ENCODE results near the gene EPN3. TPM values are rescaled to one million over a fixed set of nuclear protein-coding genes. Genes with fewer than 3 reads are reported as not detected.

The EPN3 gene
- total RNA-seq, 2 experiments from 2014 or later, result 0.28 TPM; not detected in 1

- Histone ChIP-seq H3K4me3 (ENCODE audit: low read depth, low read length, poor library complexity, severe bottlenecking) (peak within 1 kb of the TSS; percentile 41), H3K4me1 (ENCODE audit: insufficient read depth, low read length, poor library complexity, severe bottlenecking) (peaks cover 13% of the 10 kb centered on the region)
These were observed 14.7 kb downstream of the EPN3 start, which contains the start of gene SPATA20 for GRCh38 chr17:50547035-50547735. Gene SPATA20 (plus strand): TSS chr17:50547174. CDS start chr17:50547209, 35 bp downstream.

DNA sequence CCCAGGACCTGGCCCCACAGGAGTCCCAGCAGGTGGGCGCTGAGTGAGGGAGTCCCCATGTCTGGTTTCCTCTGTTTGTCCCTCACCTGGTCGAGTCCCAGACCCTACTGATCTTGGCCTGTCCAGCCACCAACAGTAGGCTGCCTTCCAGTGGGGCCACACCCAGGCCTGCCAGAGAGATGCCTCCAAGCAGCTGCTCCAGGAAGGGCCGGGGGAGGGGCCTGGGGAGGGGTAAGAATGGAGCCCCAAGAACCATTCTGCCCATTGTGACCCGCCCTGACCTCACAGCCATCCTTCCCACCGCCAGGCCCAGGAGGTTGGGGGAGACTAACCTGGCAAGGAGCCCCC lies 15.2 kb downstream of the EPN3 start:
- H3K4me3 ChIP-seq (ENCODE audit: low read depth, low read length, poor library complexity, severe bottlenecking), result no peak overlapping the region
- H3K27ac ChIP-seq (ENCODE audit: low read depth, low read length, poor library complexity, severe bottlenecking), result no peak overlapping the region
- BruUV-seq (replicated peaks), result no TSS peak
- H4K20me1 ChIP-seq (ENCODE audit: insufficient read depth, low read length), result no peaks in the 10 kb centered on the region
- H3K79me2 ChIP-seq (ENCODE audit: insufficient read depth, low read depth, low read length), result no peaks in the 10 kb centered on the region
- TF ChIP-seq CTCF (conservative IDR thresholded peaks at IDR 0.05; ENCODE audit: low read length), result no peak
- DNase-seq (ENCODE audit: low spot score), result no peak
- no peaks in the 10 kb centered on the region for H3K9me2 ChIP-seq (ENCODE audit: insufficient read depth, low read length)
- intact Hi-C loops (cut with micrococcal nuclease; ENCODE audit: unreplicated experiment), result loop anchor here (1.0 to 10.0 kb wide), 4 partner anchors 79 to 295 kb away; partner anchors contain the start of gene ANKRD40CL
- CTCF ChIA-PET (ENCODE audit: unreplicated experiment), result interaction anchor here (0.6 kb wide), 1 partner anchor 281 kb away, joined by 6 read pairs; no protein-coding TSS in a partner anchor
- H3K4me2 ChIP-seq (ENCODE audit: low read length), result no peak overlapping the region
- H3K36me3 ChIP-seq (ENCODE audit: insufficient read depth, low read length), result no peaks in the 10 kb centered on the region
- no peak overlapping the region for H2AFZ ChIP-seq (ENCODE audit: low read length)
- peaks cover 9% of the 10 kb centered on the region for H3K4me1 ChIP-seq (ENCODE audit: insufficient read depth, low read length, poor library complexity, severe bottlenecking)
- H3K9me3 ChIP-seq (ENCODE audit: low read length), result no peaks in the 10 kb centered on the region
- POLR2A ChIA-PET, result no interaction called here

More at GRCh38 chr17:50547035-50547735, 14.7 kb downstream of the EPN3 start, which contains the start of gene SPATA20:
- intact Hi-C loops (cut with micrococcal nuclease; ENCODE audit: unreplicated experiment), result loop anchor here (1.0 to 10.0 kb wide), 4 partner anchors 79 to 296 kb away; partner anchors contain the start of gene ANKRD40CL
- BruUV-seq (replicated peaks), result no TSS peak
- H3K9me2 ChIP-seq (ENCODE audit: insufficient read depth, low read length), result no peaks in the 10 kb centered on the region
- peak; percentile 86 for DNase-seq (ENCODE audit: low spot score)
- POLR2A ChIA-PET, result no interaction called here
- no peaks in the 10 kb centered on the region for H3K9me3 ChIP-seq (ENCODE audit: low read length)
- CTCF ChIA-PET (ENCODE audit: unreplicated experiment), result interaction anchor here (0.6 kb wide), 1 partner anchor 282 kb away, joined by 6 read pairs; no protein-coding TSS in a partner anchor
- no peaks in the 10 kb centered on the region for H4K20me1 ChIP-seq (ENCODE audit: insufficient read depth, low read length)
- H3K36me3 ChIP-seq (ENCODE audit: insufficient read depth, low read length), result no peaks in the 10 kb centered on the region
- TF ChIP-seq EZH2phosphoT487 (IDR thresholded peaks at IDR 0.05; ENCODE audit: borderline replicate concordance, low read depth, low read length) (no peak), CTCF (conservative IDR thresholded peaks at IDR 0.05; ENCODE audit: low read length) (peak; percentile 91)
- no peak within 1 kb of the TSS for H3K27ac ChIP-seq (ENCODE audit: low read depth, low read length, poor library complexity, severe bottlenecking)
- H2AFZ ChIP-seq (ENCODE audit: low read length), result peak within 1 kb of the TSS; percentile 78
- no peaks in the 10 kb centered on the region for H3K79me2 ChIP-seq (ENCODE audit: insufficient read depth, low read depth, low read length)
- peak within 1 kb of the TSS; percentile 58 for H3K4me2 ChIP-seq (ENCODE audit: low read length)

DNA sequence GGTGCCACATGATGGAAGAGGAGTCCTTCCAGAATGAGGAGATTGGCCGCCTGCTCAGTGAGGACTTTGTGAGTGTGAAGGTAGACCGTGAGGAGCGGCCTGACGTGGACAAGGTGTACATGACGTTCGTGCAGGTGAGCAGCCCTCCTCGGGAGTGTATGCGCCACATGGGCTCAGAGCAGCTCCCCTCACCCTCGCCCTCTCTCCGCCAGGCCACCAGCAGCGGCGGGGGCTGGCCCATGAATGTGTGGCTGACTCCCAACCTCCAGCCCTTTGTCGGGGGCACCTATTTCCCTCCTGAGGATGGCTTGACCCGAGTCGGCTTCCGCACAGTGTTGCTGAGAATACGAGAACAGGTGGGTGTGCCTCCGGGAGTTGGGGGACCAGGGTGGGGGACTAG lies 16.3 kb downstream of the EPN3 start:
- CTCF ChIA-PET (ENCODE audit: unreplicated experiment), result no interaction called here

More for the DNA sequence above, 16.3 kb downstream of the EPN3 start:
- TF ChIP-seq CTCF (conservative IDR thresholded peaks at IDR 0.05; ENCODE audit: low read length) (no peak), EZH2phosphoT487 (IDR thresholded peaks at IDR 0.05; ENCODE audit: borderline replicate concordance, low read depth, low read length) (no peak)
- H3K36me3 ChIP-seq (ENCODE audit: insufficient read depth, low read length), result no peaks in the 10 kb centered on the region
- no peak overlapping the region for H3K4me3 ChIP-seq (ENCODE audit: low read depth, low read length, poor library complexity, severe bottlenecking)
- intact Hi-C loops (cut with micrococcal nuclease; ENCODE audit: unreplicated experiment), result loop anchor here (10.0 kb wide), 1 partner anchor 216 kb away; the partner anchor contains the start of gene ANKRD40CL
- H2AFZ ChIP-seq (ENCODE audit: low read length), result no peak overlapping the region
- DNase-seq (ENCODE audit: low spot score), result no peak
- H3K79me2 ChIP-seq (ENCODE audit: insufficient read depth, low read depth, low read length), result no peaks in the 10 kb centered on the region
- no peak overlapping the region for H3K27ac ChIP-seq (ENCODE audit: low read depth, low read length, poor library complexity, severe bottlenecking)
- BruUV-seq (replicated peaks), result no TSS peak
- H3K4me1 ChIP-seq (ENCODE audit: insufficient read depth, low read length, poor library complexity, severe bottlenecking), result peaks cover 7% of the 10 kb centered on the region
- no peaks in the 10 kb centered on the region for H3K9me3 ChIP-seq (ENCODE audit: low read length)
- H4K20me1 ChIP-seq (ENCODE audit: insufficient read depth, low read length), result no peaks in the 10 kb centered on the region
- POLR2A ChIA-PET, result no interaction called here
- H3K4me2 ChIP-seq (ENCODE audit: low read length), result no peak overlapping the region
- H3K9me2 ChIP-seq (ENCODE audit: insufficient read depth, low read length), result no peaks in the 10 kb centered on the region

All from OCI-LY7 (cell line).